Cardiac muscle cell (in vitro differentiated cells and primary cell): ENCODE results near the gene CRYBG2. TPM values are rescaled to one million over a fixed set of nuclear protein-coding genes. Genes with fewer than 3 reads are reported as not detected.

ENCODE experiments used
- DNase-seq, 2 donors: peaks; one replicate each; pipeline versions ENCODE4 v3.0.0 to v3.0.0-alpha.2; 2010 to 2017; ENCODE audit warnings: low read depth in 1 of 2, low spot score in 1 of 2
- H3K27ac ChIP-seq: fragments of 200-600 bp; sonication (generic); 2 replicates; pipeline ENCODE4 v1.5.1; 2016
- H3K27me3 ChIP-seq: fragments of 200-600 bp; sonication (generic); 2 replicates; pipeline ENCODE4 v1.6.0; 2016; ENCODE audit warnings: control low read depth
- H3K36me3 ChIP-seq: fragments of 200-600 bp; sonication (generic); 2 replicates; pipeline ENCODE4 v1.5.1; 2016; ENCODE audit warnings: control low read depth
- H3K4me1 ChIP-seq: fragments of 200-600 bp; sonication (generic); 2 replicates; pipeline ENCODE4 v1.8.1; 2017; ENCODE audit warnings: low read depth, mild to moderate bottlenecking, mixed run types
- H3K4me3 ChIP-seq: fragments of 200-600 bp; sonication (generic); 2 replicates; pipeline ENCODE4 v1.5.1; 2016; ENCODE audit warnings: mild to moderate bottlenecking
- H3K9me3 ChIP-seq: fragments of 200-600 bp; sonication (generic); 2 replicates; pipeline ENCODE4 v1.5.1; 2017; ENCODE audit warnings: low read depth, mild to moderate bottlenecking, control low read depth
- polyA plus RNA-seq: library from polyadenylated mRNA; unstranded; fragments of >200 nt; fragmentation: Nextera tagmentation; extraction: Ambion mirVana; gene quantifications from 2 replicates; pipeline ENCODE4 v1.2.1, GENCODE V29; 2016
- total RNA-seq: library from RNA; depleted of rRNA; stranded (reverse); fragments of >200 nt; gene quantifications from 2 replicates; pipeline ENCODE4 v1.2.3, GENCODE V29; 2016
- TF ChIP-seq, protein P1 (sequence below): IDR thresholded peaks from 2 replicates; pipeline ENCODE4 v1.5.1; 2012; ENCODE audit warnings: low read depth, mild to moderate bottlenecking, low read length

Gene CRYBG2
- total and polyA plus RNA-seq, 2 experiments from 2014 or later: 0.06 to 1.7 TPM

DNA sequence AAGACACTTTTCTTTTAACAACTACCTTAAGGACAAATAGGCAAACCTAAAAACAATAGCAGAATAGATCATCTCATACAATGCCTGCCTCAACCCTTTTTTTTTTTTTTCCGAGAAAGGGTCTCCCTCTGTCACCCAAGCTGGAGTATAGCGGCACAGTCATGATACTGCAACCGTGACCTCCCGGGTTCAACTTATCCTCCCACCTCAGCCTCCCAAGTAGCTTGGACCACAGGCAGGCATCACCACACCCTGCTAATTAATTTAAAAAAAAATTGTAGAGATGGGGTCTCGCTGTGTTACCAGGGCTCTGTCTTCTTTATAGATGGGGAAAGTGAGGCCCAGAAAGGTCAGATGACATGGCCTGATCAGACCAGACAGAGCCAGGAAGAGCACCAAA lies 66.1 kb downstream of the CRYBG2 start:
- Histone ChIP-seq H3K36me3 (no peaks in the 10 kb centered on the region), H3K9me3 (no peaks in the 10 kb centered on the region), H3K4me1 (no peaks in the 10 kb centered on the region), H3K27ac (no peak overlapping the region), H3K27me3 (no peaks in the 10 kb centered on the region), H3K4me3 (no peak overlapping the region)
- TF ChIP-seq, protein P1, sequence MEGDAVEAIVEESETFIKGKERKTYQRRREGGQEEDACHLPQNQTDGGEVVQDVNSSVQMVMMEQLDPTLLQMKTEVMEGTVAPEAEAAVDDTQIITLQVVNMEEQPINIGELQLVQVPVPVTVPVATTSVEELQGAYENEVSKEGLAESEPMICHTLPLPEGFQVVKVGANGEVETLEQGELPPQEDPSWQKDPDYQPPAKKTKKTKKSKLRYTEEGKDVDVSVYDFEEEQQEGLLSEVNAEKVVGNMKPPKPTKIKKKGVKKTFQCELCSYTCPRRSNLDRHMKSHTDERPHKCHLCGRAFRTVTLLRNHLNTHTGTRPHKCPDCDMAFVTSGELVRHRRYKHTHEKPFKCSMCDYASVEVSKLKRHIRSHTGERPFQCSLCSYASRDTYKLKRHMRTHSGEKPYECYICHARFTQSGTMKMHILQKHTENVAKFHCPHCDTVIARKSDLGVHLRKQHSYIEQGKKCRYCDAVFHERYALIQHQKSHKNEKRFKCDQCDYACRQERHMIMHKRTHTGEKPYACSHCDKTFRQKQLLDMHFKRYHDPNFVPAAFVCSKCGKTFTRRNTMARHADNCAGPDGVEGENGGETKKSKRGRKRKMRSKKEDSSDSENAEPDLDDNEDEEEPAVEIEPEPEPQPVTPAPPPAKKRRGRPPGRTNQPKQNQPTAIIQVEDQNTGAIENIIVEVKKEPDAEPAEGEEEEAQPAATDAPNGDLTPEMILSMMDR: no peak
- no peak for DNase-seq

DNA sequence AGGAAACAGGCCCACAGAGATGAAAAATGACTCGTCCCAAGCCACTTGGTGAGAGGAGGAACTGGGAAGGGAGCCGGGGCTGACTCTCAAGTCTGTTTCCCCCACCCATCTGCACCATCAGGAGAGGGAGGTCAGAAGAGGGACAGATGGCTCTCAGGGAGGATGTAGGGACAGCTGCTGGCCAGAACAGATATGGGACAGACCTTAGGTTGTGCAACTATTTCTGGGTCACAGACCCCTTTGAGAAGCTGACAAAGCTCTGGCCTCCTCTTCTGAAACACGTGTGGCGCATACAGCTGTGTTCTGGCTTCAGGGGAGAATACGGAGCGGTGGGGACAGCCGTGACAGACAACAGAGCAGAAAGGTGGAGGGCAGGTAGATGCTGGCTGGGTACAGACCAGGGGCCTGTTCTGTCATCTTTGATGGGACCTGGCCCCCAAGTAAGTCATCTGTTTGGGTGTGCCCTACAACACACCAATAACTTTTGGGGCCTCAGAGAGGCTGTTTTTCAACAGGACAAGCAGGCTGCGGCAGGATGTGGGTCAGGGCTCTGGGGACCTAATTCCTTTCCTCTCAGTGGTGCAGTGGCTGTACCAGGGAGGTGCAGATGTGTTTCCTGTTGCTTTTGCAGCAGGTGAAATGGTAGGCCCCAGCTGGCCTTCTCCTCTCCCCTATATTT lies 66.8 kb downstream of the CRYBG2 start:
- H3K4me1 ChIP-seq: no peaks in the 10 kb centered on the region
- no peaks in the 10 kb centered on the region for H3K36me3 ChIP-seq
- H3K27ac ChIP-seq: no peak overlapping the region
- no peaks in the 10 kb centered on the region for H3K9me3 ChIP-seq
- TF ChIP-seq, protein P1: no peak
- no peaks in the 10 kb centered on the region for H3K27me3 ChIP-seq
- DNase-seq: no peak
- H3K4me3 ChIP-seq: no peak overlapping the region

DNA sequence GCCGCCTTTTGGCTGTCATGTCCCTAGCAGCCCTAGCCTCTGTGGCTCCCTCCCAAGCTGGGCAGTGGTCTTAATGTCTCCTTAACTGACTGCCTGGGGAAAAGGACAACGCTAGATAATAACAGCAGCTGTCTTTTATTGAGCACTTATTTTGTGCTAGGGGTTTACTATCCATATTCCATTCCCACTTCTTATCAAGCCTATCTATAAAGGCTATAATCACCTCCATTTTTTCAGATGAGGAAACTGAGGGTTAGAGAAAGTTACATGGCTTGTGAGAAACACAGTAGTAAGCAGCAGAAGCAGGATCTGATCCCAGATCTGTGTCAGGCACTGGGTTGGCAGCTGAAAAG lies 67.9 kb downstream of the CRYBG2 start:
- H3K27ac ChIP-seq: no peak overlapping the region
- no peaks in the 10 kb centered on the region for H3K9me3 ChIP-seq
- TF ChIP-seq, protein P1: no peak
- peaks cover 7% of the 10 kb centered on the region for H3K4me1 ChIP-seq
- no peaks in the 10 kb centered on the region for H3K36me3 ChIP-seq
- H3K27me3 ChIP-seq: no peaks in the 10 kb centered on the region
- H3K4me3 ChIP-seq: no peak overlapping the region
- no peak for DNase-seq

DNA sequence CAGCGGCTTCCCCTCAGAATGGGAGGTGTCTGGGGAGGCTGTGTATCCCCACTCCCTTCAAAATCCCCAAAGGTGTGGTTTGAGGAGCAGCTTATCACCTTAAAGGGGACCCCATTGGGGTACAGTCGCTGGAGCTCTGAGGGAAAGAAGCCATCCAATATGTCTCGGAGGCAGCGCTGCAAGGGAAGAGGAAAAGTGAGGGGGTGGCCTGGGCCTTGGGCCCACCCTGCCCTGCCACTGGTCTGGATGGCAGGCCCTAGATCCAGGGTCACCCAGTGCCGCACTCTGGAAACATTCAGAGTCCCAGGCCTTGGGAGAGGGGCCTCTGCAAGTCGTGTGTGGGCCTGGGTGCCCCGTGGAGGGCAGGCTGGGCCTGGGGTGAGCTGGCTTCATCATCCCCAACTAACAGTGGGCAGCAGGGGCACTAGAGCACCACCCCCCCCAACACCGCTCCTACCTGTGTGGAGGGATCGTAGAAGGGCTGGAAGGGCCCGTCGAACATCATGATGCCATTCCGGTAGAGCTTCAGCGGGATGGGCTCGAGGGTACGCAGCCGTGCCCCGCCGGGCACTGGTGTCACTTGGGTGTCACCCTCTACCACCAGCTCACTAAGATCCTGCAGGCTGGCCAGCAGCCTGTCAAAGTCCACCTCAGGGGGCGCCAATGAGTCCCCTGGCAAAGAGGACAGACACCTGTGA lies 68.4 kb downstream of the CRYBG2 start:
- Histone ChIP-seq H3K36me3 (no peaks in the 10 kb centered on the region), H3K9me3 (no peaks in the 10 kb centered on the region), H3K27me3 (no peaks in the 10 kb centered on the region), H3K4me3 (no peak overlapping the region), H3K27ac (no peak overlapping the region), H3K4me1 (peaks cover 7% of the 10 kb centered on the region)
- DNase-seq: peak in 1 of 2 donors; percentile 52
- TF ChIP-seq, protein P1: peak; percentile 31

DNA sequence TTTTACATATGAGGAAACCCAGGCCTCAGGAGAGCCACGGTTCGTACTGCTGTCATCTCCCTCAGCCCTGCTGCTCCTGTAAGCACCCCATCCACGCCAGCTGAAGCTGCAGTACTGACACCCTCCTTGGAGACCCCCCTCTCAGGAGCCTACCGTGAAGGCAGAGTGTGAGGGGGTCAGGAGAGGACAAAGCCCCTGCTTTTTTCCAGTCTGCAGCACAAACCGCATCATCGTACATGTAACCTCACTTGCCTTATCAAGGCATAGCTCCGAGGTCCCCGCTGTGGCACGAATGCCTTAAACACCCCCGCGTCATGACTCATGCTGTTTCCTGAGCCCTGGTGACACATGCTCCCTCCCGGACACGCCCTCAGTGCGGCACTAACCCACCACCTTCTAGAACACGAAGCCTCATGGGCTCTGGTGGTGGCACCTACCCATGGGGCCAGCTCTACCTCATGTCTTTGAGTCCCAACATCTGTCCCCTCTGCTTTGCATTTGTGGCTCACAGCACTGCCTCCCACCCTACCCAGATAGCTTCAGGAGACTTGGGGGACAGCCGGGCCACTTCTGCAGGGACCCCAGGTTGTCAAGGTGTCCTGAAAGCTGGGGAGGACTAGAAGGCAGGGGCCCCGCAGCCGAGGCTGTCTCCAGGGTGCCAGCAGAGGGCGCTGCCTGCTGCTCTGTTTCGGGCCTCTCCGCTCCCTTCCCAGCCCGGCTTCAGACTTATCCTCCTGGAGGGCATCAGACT lies 69.2 kb downstream of the CRYBG2 start:
- H3K27ac ChIP-seq: no peak overlapping the region
- peak; percentile 71 to 90 for DNase-seq
- H3K27me3 ChIP-seq: no peaks in the 10 kb centered on the region
- TF ChIP-seq, protein P1: peak; percentile 89
- no peaks in the 10 kb centered on the region for H3K9me3 ChIP-seq
- H3K36me3 ChIP-seq: no peaks in the 10 kb centered on the region
- peaks cover 7% of the 10 kb centered on the region for H3K4me1 ChIP-seq
- H3K4me3 ChIP-seq: no peak overlapping the region
